Coronary artery (tissue), 2 donors: ENCODE data around the gene TOMM40L.
A peak's percentile ranks its signal among the peaks of the same experiment; 100 is the strongest.
"Not testable (repeated sequence)": the region's sequence is repeated elsewhere in the genome, so short reads cannot be mapped to it uniquely, and the experiment has no call there.

Experiments used
- DNase-seq: peaks from one replicate; pipeline ENCODE4 v3.0.0-alpha.2; 2017; ENCODE audit warnings: low spot score
- H3K27ac ChIP-seq, 2 donors: fragments of 200-600 bp; sonication (generic); one replicate each; pipeline ENCODE4 v1.5.1; 2016 to 2019
- H3K4me3 ChIP-seq: fragments of 200-600 bp; sonication (generic); 2 replicates; pipeline ENCODE4 v1.5.1; 2016; ENCODE audit warnings: mild to moderate bottlenecking, moderate library complexity
- TF ChIP-seq, protein P1 (sequence below): fragments of 200-600 bp; sonication (generic); IDR thresholded peaks from one replicate; pipeline ENCODE4 v1.5.1; 2019; ENCODE audit warnings: antibody characterized with exemption

The TOMM40L gene

DNA sequence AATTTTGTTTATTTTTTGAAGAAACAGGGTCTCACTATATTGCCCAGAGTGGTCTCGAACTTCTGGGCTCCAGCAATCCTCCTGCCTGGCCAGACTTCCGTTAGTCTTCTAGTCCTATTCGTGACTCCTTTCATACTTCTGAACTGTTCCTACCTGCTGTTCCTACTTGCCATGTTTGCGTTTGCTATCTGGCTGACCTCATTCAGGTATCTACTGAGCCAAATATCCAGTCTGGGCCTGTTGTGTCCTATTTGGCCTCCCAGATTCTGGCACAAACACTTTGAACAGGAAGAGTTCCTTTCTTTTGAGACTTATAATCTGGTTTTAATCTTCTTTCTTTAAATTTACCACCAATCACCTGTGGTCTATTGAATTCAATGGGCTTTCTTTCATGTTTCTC is 19.0 kb downstream of the TOMM40L start:
- H3K27ac ChIP-seq = no peak overlapping the region
- no peak overlapping the region for H3K4me3 ChIP-seq
- DNase-seq = no peak
- TF ChIP-seq, protein P1, sequence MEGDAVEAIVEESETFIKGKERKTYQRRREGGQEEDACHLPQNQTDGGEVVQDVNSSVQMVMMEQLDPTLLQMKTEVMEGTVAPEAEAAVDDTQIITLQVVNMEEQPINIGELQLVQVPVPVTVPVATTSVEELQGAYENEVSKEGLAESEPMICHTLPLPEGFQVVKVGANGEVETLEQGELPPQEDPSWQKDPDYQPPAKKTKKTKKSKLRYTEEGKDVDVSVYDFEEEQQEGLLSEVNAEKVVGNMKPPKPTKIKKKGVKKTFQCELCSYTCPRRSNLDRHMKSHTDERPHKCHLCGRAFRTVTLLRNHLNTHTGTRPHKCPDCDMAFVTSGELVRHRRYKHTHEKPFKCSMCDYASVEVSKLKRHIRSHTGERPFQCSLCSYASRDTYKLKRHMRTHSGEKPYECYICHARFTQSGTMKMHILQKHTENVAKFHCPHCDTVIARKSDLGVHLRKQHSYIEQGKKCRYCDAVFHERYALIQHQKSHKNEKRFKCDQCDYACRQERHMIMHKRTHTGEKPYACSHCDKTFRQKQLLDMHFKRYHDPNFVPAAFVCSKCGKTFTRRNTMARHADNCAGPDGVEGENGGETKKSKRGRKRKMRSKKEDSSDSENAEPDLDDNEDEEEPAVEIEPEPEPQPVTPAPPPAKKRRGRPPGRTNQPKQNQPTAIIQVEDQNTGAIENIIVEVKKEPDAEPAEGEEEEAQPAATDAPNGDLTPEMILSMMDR = no peak

DNA sequence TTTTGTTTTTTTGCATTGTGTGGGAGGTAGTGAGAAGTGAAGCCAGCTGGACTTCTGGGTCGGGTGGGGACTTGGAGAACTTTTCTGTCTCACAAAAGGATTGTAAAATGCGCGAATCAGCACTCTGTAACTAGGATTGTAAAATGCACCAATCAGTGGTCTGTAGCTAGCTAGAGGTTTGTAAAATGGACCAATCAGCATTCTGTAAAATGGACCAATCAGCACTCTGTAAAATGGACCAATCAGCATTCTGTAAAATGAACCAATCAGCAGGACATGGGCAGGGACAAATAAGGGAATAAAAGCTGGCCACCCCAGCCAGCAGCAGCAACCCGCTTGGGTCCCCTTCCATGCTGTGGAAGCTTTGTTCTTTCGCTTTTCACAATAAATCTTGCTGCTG is 24.2 kb downstream of the TOMM40L start:
- not testable (repeated sequence) for H3K4me3 ChIP-seq, DNase-seq, H3K27ac ChIP-seq

DNA sequence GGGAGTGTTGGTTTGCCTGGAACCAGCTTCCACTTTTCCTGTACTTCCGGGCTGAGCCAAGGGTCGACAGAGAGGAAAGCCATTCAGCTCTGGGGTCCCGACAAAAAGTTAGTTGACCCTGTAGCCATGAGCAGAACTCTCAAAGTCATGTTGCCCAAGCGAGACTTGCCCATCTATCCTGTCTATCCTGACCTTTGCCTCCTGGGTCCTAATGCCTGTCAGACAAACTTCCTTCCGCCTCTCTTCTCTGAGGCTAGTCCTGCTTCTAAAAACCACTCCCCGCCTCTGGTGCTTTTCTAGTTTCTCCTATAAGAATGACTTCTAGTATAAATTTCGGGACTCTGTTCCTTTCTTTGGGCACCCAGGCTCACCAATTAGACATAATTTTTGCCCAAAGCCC is 25.0 kb downstream of the TOMM40L start:
- H3K27ac ChIP-seq = no peak overlapping the region
- no peak overlapping the region for H3K4me3 ChIP-seq
- DNase-seq = no peak
- TF ChIP-seq, protein P1 = no peak

DNA sequence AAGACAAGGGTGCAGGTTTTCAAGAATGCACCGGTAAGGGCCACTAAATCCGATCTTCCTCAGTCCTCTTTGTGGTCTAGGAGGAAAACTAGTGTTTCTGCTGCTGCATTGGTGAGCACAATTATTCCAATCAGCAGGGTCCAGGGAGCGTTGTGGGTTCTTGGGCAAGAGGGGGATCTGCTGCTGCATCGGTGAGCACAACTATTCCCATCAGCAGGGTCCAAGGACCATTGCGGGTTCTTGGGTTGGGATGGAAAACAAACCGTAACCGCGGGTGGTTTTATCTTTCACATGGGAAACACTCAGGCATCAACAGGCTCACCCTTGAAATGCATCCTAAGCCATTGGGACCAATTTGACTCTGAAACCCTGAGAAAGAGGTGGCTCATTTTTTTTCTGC is 25.7 kb downstream of the TOMM40L start:
- no peak for DNase-seq
- H3K27ac ChIP-seq = no peak overlapping the region
- H3K4me3 ChIP-seq = no peak overlapping the region
- TF ChIP-seq, protein P1 = no peak

DNA sequence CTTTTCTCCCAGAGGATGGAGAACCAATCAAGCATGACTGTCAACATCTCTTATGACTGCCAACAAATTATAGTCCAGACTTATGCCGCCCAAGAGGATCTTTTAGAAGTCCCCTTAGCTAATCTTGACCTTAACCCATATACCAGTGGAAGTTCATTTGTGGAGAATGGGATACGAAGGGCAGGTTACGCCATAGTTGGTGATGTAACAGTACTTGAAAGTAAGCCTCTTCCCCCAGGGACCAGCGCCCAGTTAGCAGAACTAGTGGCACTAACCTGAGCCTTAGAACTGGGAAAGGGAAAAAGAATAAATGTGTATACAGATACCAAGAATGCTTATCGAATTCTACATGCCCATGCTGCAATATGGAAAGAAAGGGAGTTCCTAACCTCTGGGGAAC is 29.4 kb downstream of the TOMM40L start:
- not testable (repeated sequence) for DNase-seq, H3K4me3 ChIP-seq, H3K27ac ChIP-seq

DNA sequence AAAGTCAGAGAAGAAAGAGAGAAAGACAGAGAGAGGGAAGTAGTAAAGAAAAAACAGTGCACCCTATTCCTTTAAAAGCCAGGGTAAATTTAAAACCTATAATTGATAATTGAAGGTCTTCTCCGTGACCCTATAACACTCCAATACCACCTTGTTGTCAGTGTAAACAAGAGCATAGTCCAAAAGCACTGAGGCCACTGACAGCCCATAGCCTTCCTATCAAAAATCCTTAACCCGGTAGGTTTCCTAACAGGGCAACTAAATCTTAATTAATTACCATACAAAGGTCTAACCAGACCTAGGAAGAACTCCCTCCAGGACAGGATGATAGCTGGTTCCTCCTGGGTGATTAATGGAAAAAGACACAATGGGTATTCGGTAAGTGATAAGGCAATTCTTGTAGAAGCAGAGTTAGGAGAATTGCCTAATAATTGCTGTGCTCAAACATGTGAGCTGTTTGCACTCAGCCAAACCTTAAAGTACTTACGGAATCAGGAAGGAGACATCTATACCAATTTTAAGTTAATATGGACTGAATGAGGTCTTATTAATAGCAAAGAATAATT is 30.2 kb downstream of the TOMM40L start:
- not testable (repeated sequence) for H3K4me3 ChIP-seq, H3K27ac ChIP-seq, DNase-seq

DNA sequence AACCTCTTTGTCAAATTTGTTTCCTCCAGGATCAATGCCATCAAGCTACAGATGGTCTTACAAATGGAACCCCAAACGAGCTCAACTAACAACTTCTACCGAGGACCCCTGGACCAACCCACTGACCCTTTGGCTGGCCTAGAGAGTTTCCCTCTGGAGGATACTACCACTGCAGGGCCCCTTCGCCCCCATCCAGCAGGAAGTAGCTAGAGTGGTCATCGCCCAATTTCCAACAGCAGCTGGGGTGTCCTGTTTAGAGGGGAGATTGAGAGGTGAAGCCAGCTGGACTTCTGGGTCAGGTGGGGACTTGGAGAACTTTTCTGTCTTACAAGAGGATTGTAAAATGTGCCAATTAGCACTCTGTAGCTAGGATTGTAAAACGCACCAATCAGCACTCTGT is 31.2 kb downstream of the TOMM40L start:
- not testable (repeated sequence) for H3K4me3 ChIP-seq, H3K27ac ChIP-seq, DNase-seq

DNA sequence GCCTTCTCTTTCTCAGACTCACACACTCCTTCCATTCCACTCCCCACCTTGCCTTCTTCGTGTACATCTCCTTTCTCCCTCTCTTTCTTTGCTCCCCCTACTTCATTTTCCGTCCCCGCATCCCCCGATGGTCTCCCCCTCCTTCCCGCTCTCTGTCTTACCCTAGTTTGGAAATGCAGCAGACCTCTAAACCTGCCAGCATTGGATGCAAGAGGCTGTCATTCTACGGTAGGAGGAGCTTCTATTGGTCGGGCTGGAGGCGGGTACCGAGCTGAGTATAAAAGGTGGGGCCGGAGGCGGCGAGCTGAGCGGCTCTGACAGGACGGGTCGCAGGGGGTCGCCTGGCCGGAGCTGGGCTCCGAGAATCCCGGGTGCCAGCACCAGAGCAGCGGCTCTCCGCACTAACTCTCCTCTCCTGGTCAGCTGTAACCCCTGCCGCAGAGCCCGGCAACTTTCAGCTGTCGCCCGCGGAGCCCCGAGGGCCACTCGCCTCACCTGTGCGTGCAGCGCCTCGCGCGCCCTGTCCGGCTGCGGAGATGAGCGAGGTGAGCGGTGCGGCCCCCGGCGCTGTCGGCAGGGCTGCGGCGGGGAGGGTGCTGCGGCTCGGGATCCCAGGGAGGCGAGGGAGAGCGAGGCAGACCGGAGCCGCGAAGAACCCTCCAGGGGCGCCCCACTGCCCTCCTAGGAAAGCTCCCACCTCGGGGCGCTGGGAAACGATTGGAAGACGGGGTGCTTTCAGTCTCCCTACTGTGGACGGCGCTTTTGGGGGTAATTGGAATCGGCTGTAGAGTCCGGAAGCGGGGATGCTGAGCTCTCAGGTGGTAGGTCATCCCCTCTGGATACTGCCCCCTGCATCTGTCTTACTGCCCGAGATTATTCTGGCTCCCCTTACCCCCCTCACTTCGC is 32.8 kb downstream of the TOMM40L start, which contains the start of gene PCP4L1:
TSS of gene PCP4L1 (plus strand) at position 307 of the 906 bp plus-strand sequence. CDS start at position 537, 230 bp downstream.
- TF ChIP-seq, protein P1 = no peak
- no peak for DNase-seq
- peak within 1 kb of the TSS; percentile 70 for H3K4me3 ChIP-seq
- H3K27ac ChIP-seq = no peak within 1 kb of the TSS

DNA sequence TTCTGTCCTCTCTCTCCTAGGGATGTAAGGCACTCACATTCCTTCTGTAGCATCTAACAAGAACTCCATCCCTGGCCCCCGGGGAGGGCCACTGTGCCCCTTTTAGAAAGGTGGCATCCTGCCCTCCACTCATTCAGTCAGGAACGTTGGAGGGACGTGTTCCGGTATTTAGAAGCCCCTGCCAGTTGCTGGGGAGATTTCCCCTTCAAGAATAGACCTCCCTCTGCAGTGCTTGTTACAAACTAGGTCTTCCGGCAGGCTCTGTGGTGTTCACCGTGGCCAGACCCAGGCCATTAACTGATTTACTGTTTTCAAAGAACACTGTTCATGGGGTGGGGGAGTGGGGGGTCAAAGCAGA is 33.5 kb downstream of the TOMM40L start:
- Histone ChIP-seq H3K27ac (no peak overlapping the region), H3K4me3 (peak overlapping the region; percentile 70)
- no peak for DNase-seq
- TF ChIP-seq, protein P1 = no peak
